ENCODE measurements around the gene HOXC9. TPM values are rescaled to one million over a fixed set of nuclear protein-coding genes. Genes with fewer than 3 reads are reported as not detected.

The HOXC9 gene
- total RNA-seq, 1 experiment from 2014 or later = 21.1 TPM

GRCh38 chr12:54005853-54006558 lies 6.0 kb downstream of the HOXC9 start:
- Histone ChIP-seq H3K36me3 (ENCODE audit: insufficient read depth, low read length, poor library complexity, severe bottlenecking) (peaks cover 9% of the 10 kb centered on the region), H3K27ac (ENCODE audit: low read depth, low read length, poor library complexity, severe bottlenecking) (no peak overlapping the region), H3K4me3 (ENCODE audit: low read depth, low read length, poor library complexity, severe bottlenecking) (no peak overlapping the region), H3K27me3 (replicated peaks; ENCODE audit: insufficient read depth, low read depth, low read length, poor library complexity) (no peaks in the 10 kb centered on the region), H3K4me1 (ENCODE audit: insufficient read depth, low read length, poor library complexity, severe bottlenecking) (peaks cover 71% of the 10 kb centered on the region), H3K9me3 (ENCODE audit: low read depth, low read length, poor library complexity, severe bottlenecking) (no peaks in the 10 kb centered on the region)
- intact Hi-C loops (cut with micrococcal nuclease; ENCODE audit: unreplicated experiment) = loop anchor here (2.0 kb wide), 2 partner anchors 129 to 195 kb away; no protein-coding TSS in a partner anchor
- CTCF ChIA-PET = interaction anchor here (0.6 to 3.0 kb wide), 14 partner anchors 10 to 210 kb away, joined by 3 to 33 read pairs (median 4); partner anchors contain the start of genes HOXC10 and HOXC12
- BruUV-seq (replicated peaks) = no TSS peak
- TF ChIP-seq, protein P1, sequence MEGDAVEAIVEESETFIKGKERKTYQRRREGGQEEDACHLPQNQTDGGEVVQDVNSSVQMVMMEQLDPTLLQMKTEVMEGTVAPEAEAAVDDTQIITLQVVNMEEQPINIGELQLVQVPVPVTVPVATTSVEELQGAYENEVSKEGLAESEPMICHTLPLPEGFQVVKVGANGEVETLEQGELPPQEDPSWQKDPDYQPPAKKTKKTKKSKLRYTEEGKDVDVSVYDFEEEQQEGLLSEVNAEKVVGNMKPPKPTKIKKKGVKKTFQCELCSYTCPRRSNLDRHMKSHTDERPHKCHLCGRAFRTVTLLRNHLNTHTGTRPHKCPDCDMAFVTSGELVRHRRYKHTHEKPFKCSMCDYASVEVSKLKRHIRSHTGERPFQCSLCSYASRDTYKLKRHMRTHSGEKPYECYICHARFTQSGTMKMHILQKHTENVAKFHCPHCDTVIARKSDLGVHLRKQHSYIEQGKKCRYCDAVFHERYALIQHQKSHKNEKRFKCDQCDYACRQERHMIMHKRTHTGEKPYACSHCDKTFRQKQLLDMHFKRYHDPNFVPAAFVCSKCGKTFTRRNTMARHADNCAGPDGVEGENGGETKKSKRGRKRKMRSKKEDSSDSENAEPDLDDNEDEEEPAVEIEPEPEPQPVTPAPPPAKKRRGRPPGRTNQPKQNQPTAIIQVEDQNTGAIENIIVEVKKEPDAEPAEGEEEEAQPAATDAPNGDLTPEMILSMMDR (conservative IDR thresholded peaks at IDR 0.05; ENCODE audit: low read depth, low read length) = peak; percentile 95
- no peak for TF ChIP-seq EZH2 (IDR thresholded peaks at IDR 0.05; ENCODE audit: borderline replicate concordance, low read depth, low read length, poor library complexity, severe bottlenecking)
- DNase-seq (ENCODE audit: low spot score) = peak; percentile 86
- POLR2A ChIA-PET (ENCODE audit: low non-redundant PET) = interaction anchor here (0.6 to 0.7 kb wide), 2 partner anchors 10 to 21 kb away, joined by 3 read pairs; partner anchors contain the start of gene HOXC10

DNA sequence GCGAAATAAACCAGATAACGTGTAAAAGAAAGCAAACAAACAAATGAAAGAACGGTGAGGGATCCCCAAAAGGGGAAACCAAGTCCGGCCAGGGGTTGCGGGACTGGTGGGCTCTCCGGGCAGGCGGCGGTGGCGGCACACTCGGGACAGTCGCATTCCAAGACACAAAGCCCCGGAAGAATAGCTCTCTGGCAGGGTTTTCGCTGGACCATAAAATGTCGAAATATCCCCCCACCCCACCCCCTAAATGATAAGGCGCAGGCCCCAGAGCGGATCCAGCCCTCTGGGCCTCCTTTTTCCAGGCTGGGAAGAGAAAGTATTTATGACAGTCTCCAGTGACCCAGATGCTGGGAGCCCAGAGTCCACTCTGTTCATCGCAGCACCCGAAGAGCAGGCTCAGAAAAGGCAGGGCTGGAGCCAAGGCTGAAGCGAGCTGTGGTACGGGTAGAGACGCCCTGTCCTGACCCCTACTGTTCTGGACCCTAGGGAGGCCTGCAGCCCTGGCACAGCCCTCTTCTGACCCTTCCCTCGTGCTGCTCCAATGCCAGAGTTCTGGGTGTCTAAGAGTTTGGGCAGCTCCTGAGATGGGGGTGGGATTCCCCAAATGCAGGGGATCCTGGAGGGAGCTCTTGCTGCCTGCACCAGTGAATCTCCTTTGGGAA lies 6.7 kb downstream of the HOXC9 start:
- H3K27me3 ChIP-seq (replicated peaks; ENCODE audit: insufficient read depth, low read depth, low read length, poor library complexity) = no peaks in the 10 kb centered on the region
- no TSS peak for BruUV-seq (replicated peaks)

More for the DNA sequence above, 6.7 kb downstream of the HOXC9 start:
- intact Hi-C loops (cut with micrococcal nuclease; ENCODE audit: unreplicated experiment) = loop anchor here (2.0 kb wide), 2 partner anchors 128 to 194 kb away; no protein-coding TSS in a partner anchor
- ChIA-PET POLR2A (ENCODE audit: low non-redundant PET) (interaction anchor here (0.6 to 0.7 kb wide), 2 partner anchors 10 to 22 kb away, joined by 3 read pairs; partner anchors contain the start of gene HOXC10), CTCF (interaction anchor here (0.6 to 3.0 kb wide), 10 partner anchors 10 to 245 kb away, joined by 3 to 33 read pairs (median 6); partner anchors contain the start of gene HOXC10)
- Histone ChIP-seq H3K27ac (ENCODE audit: low read depth, low read length, poor library complexity, severe bottlenecking) (no peak overlapping the region), H3K9me3 (ENCODE audit: low read depth, low read length, poor library complexity, severe bottlenecking) (no peaks in the 10 kb centered on the region), H3K4me1 (ENCODE audit: insufficient read depth, low read length, poor library complexity, severe bottlenecking) (peaks cover 69% of the 10 kb centered on the region), H3K36me3 (ENCODE audit: insufficient read depth, low read length, poor library complexity, severe bottlenecking) (peaks cover 9% of the 10 kb centered on the region), H3K4me3 (ENCODE audit: low read depth, low read length, poor library complexity, severe bottlenecking) (no peak overlapping the region)
- TF ChIP-seq EZH2 (IDR thresholded peaks at IDR 0.05; ENCODE audit: borderline replicate concordance, low read depth, low read length, poor library complexity, severe bottlenecking) = no peak
- TF ChIP-seq, protein P1 (conservative IDR thresholded peaks at IDR 0.05; ENCODE audit: low read depth, low read length) = no peak
- DNase-seq (ENCODE audit: low spot score) = no peak
